HG02981 (cell line): Measurements from ENCODE around the gene CD79A.

ENCODE experiments used
- ATAC-seq: cut with Tn5 transposase; IDR thresholded peaks from one replicate; pipeline ENCODE4 v1.9.1; 2021; ENCODE audit warnings: mild to moderate bottlenecking, moderate library complexity; ENCODE audit not compliant: unreplicated experiment

CD79A gene

GRCh38 chr19:41917676-41918075 lies 40.6 kb downstream of the CD79A start:
- no peak for ATAC-seq

DNA sequence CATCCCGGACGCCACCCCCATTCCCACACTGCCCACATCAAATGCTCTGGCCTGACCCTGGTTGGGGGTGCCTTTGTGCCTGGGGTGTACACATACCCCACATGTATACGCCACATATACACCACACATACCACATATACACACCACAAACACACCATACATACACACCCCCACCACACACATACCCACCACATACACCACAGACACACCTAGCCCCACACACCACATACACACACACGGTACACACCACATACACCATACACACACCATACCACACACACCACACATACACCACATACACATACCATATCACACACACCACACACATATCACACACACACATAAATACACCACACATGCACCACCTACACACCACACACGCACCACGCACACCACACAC lies 41.0 kb downstream of the CD79A start:
- ATAC-seq = no peak

DNA sequence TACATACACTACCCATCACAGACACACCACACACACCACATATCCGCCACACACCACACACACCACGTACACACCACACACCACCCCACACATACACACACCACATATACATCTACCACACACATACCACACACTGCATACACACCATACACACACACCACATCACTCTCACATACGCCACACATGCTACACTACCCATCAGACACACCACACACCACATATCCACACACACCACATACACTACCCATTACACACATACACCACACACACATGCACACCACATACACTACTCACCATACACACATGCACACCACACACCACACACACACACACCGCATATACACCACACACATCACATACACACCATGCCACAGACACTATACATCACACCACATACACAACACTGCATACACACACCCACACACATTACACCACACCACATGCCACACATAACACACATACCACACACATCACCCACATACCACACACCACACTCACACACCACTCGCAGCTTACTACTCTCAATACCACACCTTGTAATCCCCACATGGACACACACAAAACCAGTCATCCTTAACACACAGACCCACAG lies 41.7 kb downstream of the CD79A start:
- no peak for ATAC-seq

- ATAC-seq = no peak
These were observed 43.1 kb downstream of the CD79A start for GRCh38 chr19:41919948-41920712.

GRCh38 chr19:41920882-41921576 lies 44.0 kb downstream of the CD79A start:
- ATAC-seq = no peak

DNA sequence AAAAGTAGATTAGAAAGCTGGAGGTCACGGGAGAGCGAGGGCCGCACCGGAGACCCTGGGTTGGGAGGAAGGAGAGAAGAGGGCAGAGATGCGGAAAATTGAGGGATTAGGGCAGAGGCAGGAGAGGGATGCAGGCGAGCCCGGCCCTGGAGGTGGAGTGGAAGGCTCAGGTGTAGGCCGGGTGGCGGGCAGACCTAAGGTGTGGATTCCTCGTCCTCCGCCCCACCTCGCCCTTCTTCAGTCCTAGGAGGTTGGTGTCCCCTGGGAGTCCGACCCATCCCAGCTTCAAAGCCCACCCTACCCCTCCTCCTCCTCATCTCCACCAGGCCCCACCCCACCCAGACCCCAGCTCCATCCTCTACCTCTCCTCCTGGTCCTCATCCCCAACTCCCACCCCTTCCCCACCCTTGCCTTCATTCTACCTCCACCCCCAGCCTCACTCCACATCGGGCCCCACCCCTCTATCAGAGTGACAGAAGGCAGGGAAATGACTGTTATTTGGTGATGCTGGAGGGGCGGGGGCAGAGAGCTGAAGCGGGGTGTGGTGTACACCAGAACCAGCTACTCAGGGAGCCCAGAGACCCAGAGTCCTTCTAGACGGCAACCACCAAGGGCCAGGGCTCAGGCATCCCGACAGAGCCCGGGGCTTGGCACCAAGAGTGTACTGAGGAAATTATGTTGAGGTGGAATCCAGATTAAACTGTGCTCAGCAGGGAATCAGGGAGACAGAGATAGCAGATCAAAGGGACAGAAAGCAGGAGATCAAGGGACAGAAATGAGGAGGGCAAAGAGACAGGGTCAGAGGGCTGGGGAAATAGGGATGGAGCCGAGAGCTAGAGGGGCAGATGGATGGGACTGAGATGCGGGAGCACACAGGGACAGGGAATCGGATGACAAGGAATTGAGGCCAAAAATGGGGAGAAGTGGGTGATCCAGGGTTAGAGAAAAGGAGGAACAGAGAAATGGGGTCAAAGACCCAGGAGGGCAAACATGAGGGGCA lies 44.8 kb downstream of the CD79A start:
- ATAC-seq = no peak

GRCh38 chr19:41922585-41922984 lies 45.5 kb downstream of the CD79A start:
- no peak for ATAC-seq

DNA sequence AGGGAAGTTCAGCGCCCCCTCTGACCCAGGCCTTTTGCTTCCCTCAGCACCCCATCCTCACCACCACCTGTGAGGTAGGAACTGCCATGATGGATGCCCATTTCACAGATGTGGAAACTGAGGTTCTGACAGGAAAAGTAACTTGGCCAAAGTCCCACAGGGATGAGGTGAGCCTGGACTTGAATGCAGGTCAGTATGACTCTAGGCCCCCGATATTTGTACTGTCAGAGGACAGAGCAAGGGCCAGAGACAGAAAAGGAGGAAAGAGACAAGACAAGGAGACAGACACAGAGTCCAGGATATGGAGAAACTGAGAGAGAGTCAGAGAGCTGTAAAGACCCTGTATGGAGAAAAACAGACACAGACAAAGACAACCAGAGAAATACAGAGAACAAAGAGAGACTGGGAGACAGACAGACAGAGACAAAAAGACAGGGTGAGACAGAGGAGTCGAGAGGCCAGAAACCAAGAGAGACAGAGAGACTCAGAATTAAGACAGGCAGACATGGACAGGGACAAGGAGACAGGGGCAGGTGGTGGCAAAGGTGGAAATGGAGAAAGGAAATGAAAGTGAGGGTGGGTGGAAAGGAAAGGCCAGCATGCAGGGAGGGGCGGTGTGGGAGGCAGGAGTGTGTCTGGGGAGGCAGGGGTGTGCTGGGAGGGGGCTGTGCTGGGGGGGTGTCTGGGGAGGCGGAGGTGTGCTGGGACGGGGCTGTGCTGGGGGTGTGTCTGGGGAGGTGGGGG lies 46.1 kb downstream of the CD79A start:
- no peak for ATAC-seq

DNA sequence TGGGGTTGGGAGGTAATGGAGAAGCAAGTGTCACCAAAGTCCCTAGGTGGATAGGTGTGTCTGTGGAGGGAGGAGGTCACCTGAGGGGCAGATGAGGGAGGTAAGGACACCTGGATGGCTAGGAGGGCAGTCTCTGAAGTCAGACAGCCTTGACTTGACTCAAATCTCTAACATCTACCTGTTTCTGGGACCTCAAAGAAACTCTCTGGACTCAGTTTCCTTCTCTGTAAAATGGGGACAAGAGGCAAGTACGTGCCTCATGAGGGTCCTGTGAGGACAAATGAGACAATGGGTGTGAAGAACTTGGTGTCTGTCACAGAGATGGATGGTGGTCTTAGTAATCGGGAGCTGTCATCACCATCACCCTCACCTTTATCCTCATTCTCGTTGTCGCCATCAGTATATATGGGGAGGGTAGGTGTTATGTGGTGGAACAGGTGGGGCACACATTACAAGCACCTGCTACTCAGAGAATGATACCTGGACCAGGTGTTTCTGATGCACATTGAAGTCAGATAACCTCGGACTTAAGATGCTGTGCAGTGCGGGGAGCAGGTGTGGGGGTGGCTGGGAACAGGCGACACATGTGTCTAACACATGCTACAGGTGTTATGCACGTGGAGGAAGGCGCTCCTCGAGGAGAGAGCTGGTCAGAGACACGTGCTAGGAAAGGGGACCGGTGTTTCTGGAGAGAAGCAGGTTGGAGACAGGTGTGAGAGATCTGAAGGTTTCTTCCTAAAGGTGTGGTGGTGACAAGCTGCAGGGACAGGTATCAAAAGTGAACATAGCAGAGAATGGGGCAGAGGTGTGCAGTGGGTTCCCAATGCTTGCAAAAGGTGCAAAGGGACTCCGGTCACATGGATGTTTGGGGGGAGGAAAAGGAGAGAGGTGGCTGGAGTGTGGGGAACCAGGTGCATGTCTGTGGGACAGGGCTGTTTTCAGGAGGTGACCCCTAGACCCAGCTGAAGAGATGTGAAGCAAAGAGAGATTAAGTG lies 47.4 kb downstream of the CD79A start:
- ATAC-seq = no peak

DNA sequence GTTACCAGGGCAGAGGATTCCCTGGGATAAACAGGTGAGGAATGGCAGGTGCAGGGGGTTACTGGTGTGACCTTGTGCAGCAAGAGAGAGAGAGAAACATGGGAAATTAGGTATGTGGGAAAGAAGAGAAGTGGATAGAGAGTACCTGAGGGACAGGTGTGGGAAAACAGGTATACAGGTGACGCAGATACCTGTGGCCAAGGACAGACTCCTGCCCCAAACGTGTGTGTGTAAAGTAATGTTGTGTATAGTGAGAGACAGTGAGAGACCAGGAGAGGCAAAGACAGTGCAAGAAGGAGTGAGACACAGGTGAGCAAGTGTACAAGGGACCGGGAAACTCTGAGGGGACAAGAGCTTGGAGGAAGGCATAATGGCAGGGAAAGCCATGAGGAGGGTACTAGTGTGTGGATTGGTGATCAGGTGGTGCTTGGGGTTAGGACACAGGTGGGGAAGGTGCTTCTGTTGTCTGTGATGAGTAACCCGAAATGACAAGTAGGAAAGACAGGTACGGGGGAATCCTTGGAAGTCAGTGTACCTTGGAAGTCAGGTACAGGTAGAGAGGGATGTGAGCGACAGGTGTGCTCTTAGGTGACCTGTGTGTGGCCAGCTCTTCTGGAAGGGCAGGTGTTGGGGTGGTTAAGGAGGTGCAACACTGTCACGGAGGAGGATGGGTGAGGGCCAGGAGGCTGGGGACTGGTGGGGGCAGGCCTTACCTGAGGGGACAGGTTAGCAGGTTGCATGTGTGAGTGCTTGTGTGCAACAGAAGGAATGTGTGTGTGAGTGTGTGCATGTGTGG lies 48.3 kb downstream of the CD79A start:
- no peak for ATAC-seq

GRCh38 chr19:41926028-41926762 lies 49.1 kb downstream of the CD79A start:
- ATAC-seq = no peak

DNA sequence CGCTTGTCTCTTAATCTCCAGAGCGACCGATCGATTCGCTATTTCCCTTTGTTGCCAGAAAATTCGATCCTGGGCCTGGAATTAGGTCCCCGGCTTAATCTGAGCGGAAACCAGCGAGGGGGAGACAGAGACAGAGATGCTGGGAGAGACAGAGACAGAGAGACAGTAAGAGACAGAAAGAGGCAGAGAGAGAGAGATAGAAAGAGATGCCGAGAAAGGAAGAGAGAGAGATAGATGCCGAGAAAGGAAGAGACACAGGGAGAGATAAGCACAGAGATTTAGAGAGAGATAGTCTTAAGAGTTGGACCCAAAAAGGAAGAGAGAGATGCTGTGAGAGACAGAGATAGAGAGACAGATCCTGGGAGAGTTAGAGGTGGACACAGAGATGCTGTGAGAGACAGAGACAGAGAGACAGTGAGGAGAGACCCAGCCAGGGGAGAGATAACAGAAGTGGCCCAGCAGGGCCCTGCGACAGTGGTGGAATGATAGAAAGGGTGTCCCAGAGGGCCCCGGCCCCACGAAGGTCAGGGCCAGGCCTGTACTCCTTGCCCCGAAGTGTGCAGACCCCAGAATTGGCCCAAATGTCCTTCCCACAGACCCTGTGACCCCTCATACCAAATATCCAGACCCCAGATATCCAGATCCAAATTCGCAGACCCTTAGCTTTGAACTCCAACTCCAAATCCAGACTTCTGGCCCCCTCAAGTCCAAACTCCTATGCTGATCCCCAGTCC lies 49.9 kb downstream of the CD79A start:
- no peak for ATAC-seq

- no peak for ATAC-seq
These were observed 50.6 kb downstream of the CD79A start for GRCh38 chr19:41927497-41928192.

DNA sequence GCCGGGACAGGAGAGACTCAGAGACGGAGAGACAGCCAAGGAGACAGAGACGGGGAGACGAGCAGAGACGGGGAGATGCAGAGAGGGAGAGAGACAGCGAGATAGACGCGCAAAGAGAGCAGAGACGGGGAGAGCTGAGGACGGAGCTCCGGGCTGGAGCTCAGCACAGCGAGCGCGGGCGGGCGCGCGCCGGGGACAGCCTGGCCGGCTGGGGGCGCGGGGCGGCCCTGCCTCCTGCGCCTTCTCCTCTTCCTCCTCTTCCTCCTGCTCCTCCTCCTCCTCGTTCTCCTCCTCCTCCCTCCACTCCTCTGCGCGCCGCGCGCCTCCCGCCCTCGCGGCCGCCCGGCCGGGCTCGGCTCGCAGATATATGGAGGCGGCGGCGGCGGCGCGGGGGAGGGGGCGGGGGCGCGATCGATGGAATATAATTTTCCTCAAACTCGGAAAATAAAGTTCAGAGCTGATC lies 51.2 kb downstream of the CD79A start, which contains the start of gene ERFL:
Gene ERFL, minus strand, starts transcription at position 229 of the 463 bp plus-strand sequence. CDS start 15,530 bp downstream, outside the sequence.
- no peak for ATAC-seq

DNA sequence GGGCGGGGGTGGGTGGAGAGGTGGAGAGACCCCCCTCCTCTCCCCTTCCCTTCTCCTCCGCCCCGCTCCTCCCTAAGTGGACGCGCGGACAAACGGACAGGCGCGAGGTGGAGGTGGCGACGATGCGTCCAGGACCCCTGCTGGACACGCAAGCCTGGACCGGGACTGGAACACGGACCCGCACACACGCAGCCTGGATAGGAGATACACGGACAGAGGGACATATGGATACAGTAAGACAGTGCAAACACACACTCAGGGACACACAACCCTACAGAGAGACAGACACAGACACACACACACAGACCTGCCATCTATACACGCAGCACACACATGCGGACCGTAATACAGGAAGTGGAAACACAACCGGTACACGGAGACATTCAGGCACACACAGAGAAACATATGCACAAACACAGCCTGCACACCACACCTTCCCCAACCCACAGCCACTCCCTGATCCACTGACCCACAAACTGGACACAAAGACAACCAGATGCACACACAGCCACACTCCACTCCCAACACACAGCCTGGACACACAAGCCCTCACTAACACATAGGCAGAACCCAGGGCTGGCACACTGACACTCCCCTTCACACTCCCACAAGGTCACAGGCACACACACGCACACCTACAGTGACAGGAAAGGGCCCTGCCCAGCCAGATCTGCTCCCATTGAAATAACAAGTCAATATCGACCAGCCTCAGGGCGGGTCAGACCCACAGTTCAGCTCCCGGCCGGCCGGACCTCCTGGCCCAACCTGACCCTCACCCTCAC lies 51.9 kb downstream of the CD79A start:
- ATAC-seq = no peak
